ENCODE measurements around the gene ANKRD18A. TPM values are rescaled to one million over a fixed set of nuclear protein-coding genes. Genes with fewer than 3 reads are reported as not detected.
A peak's percentile ranks its signal among the peaks of the same experiment; 100 is the strongest.

ANKRD18A gene
- total RNA-seq, result 0.24 and 0.73 TPM in 2 replicates
- 2.4 TPM for polyA plus RNA-seq (2012)

GRCh38 chr9:38620483-38621433 is at the start of gene ANKRD18A:
TSS of gene ANKRD18A (minus strand) at chr9:38620596. CDS start at chr9:38620285, 311 bp downstream.
- peak; percentile 86 for DNase-seq (ENCODE audit: low read depth)

- no peak for DNase-seq (ENCODE audit: low read depth)
Measured at GRCh38 chr9:38668791-38669466, 48.5 kb upstream of the ANKRD18A start.

GRCh38 chr9:38662763-38663593 is 42.6 kb upstream of the ANKRD18A start:
- peak; percentile 56 for DNase-seq (ENCODE audit: low read depth)

GRCh38 chr9:38659538-38659937 is 39.1 kb upstream of the ANKRD18A start:
- DNase-seq (ENCODE audit: low read depth), result no peak

GRCh38 chr9:38656896-38657295 is 36.5 kb upstream of the ANKRD18A start:
- no peak for DNase-seq (ENCODE audit: low read depth)

GRCh38 chr9:38652486-38652885 is 32.1 kb upstream of the ANKRD18A start:
- no peak for DNase-seq (ENCODE audit: low read depth)

- no peak for DNase-seq (ENCODE audit: low read depth)
Measured at GRCh38 chr9:38652044-38652443, 31.6 kb upstream of the ANKRD18A start.

- DNase-seq (ENCODE audit: low read depth), result no peak
Measured at GRCh38 chr9:38651400-38652042, 31.1 kb upstream of the ANKRD18A start.

- DNase-seq (ENCODE audit: low read depth), result no peak
Measured at GRCh38 chr9:38650564-38650963, 30.2 kb upstream of the ANKRD18A start.

- DNase-seq (ENCODE audit: low read depth), result no peak
Measured at GRCh38 chr9:38649731-38650363, 29.5 kb upstream of the ANKRD18A start.

GRCh38 chr9:38644601-38645000 is 24.2 kb upstream of the ANKRD18A start:
- no peak for DNase-seq (ENCODE audit: low read depth)

GRCh38 chr9:38643815-38644173 is 23.4 kb upstream of the ANKRD18A start:
- no peak for DNase-seq (ENCODE audit: low read depth)

GRCh38 chr9:38642951-38643814 is 22.8 kb upstream of the ANKRD18A start:
- no peak for DNase-seq (ENCODE audit: low read depth)

GRCh38 chr9:38641985-38642864 is 21.8 kb upstream of the ANKRD18A start:
- peak; percentile 68 for DNase-seq (ENCODE audit: low read depth)

GRCh38 chr9:38641142-38641541 is 20.7 kb upstream of the ANKRD18A start:
- no peak for DNase-seq (ENCODE audit: low read depth)

- DNase-seq (ENCODE audit: low read depth), result no peak
Measured at GRCh38 chr9:38639577-38639940, 19.2 kb upstream of the ANKRD18A start.

- DNase-seq (ENCODE audit: low read depth), result no peak
Measured at GRCh38 chr9:38638881-38639576, 18.6 kb upstream of the ANKRD18A start.

- no peak for DNase-seq (ENCODE audit: low read depth)
Measured at GRCh38 chr9:38634315-38634714, 13.9 kb upstream of the ANKRD18A start.
